ENCODE measurements around the gene SLC38A3. TPM values are rescaled to one million over a fixed set of nuclear protein-coding genes. Genes with fewer than 3 reads are reported as not detected.

Gene SLC38A3
- total and polyA plus RNA-seq, 4 experiments from 2014 or later = not detected

- Histone ChIP-seq H3K9me3 (ENCODE audit: control insufficient read depth in 1 of 2, low read length in 2 of 2) (no peaks in the 10 kb centered on the region), H3K4me1 (ENCODE audit: insufficient read depth, low read length) (no peaks in the 10 kb centered on the region), H3K27ac (ENCODE audit: low read depth, low read length) (no peak overlapping the region), H3K4me3 (ENCODE audit: low read length in 2 of 2) (no peak overlapping the region), H3K36me3 (ENCODE audit: insufficient read depth, low read length) (no peaks in the 10 kb centered on the region), H3K27me3 (ENCODE audit: insufficient read depth, low read length) (no peaks in the 10 kb centered on the region)
- H3K4me3 Mint-ChIP-seq = no peak overlapping the region
- intact Hi-C loops (cut with micrococcal nuclease) = no loop called here
- ChIA-PET POLR2A (ENCODE audit: partially characterized antibody) (no interaction called here), CTCF (ENCODE audit: partially characterized antibody) (no interaction called here)
- H3K4me1 Mint-ChIP-seq = no peaks in the 10 kb centered on the region
- no peaks in the 10 kb centered on the region for H3K9me3 Mint-ChIP-seq
- peaks cover 0 to 6% of the 10 kb centered on the region in 2 donors for H3K27me3 Mint-ChIP-seq
- no peaks in the 10 kb centered on the region for H3K36me3 Mint-ChIP-seq
- H3K27ac Mint-ChIP-seq = no peak overlapping the region
- peak in 1 of 5 donors; percentile 15 for DNase-seq
These were observed 39.0 kb upstream of the SLC38A3 start for GRCh38 chr3:50165910-50166538.

GRCh38 chr3:50166620-50167019 lies 38.5 kb upstream of the SLC38A3 start:
- Histone ChIP-seq H3K36me3 (ENCODE audit: insufficient read depth, low read length) (no peaks in the 10 kb centered on the region), H3K4me1 (ENCODE audit: insufficient read depth, low read length) (no peaks in the 10 kb centered on the region), H3K4me3 (ENCODE audit: low read length in 2 of 2) (no peak overlapping the region), H3K27me3 (ENCODE audit: insufficient read depth, low read length) (no peaks in the 10 kb centered on the region), H3K27ac (ENCODE audit: low read depth, low read length) (no peak overlapping the region), H3K9me3 (ENCODE audit: control insufficient read depth in 1 of 2, low read length in 2 of 2) (no peaks in the 10 kb centered on the region)
- Mint-ChIP-seq H3K4me3 (no peak overlapping the region), H3K27me3 (peaks cover 0 to 6% of the 10 kb centered on the region in 2 donors), H3K4me1 (no peaks in the 10 kb centered on the region), H3K9me3 (no peaks in the 10 kb centered on the region), H3K27ac (no peak overlapping the region), H3K36me3 (no peaks in the 10 kb centered on the region)
- DNase-seq = peak in 1 of 5 donors; percentile 13
- ChIA-PET CTCF (ENCODE audit: partially characterized antibody) (no interaction called here), POLR2A (ENCODE audit: partially characterized antibody) (no interaction called here)
- intact Hi-C loops (cut with micrococcal nuclease) = no loop called here

- POLR2A ChIA-PET (ENCODE audit: partially characterized antibody) = no interaction called here
- Mint-ChIP-seq H3K27ac (no peak overlapping the region), H3K36me3 (no peaks in the 10 kb centered on the region), H3K4me3 (no peak overlapping the region), H3K4me1 (no peaks in the 10 kb centered on the region), H3K27me3 (peaks cover 0 to 6% of the 10 kb centered on the region in 2 donors), H3K9me3 (no peaks in the 10 kb centered on the region)
- no peak overlapping the region for H3K27ac ChIP-seq (ENCODE audit: low read depth, low read length)
- no peaks in the 10 kb centered on the region for H3K36me3 ChIP-seq (ENCODE audit: insufficient read depth, low read length)
- H3K27me3 ChIP-seq (ENCODE audit: insufficient read depth, low read length) = no peaks in the 10 kb centered on the region
- no peak overlapping the region for H3K4me3 ChIP-seq (ENCODE audit: low read length in 2 of 2)
- intact Hi-C loops (cut with micrococcal nuclease) = no loop called here
- no peaks in the 10 kb centered on the region for H3K9me3 ChIP-seq (ENCODE audit: control insufficient read depth in 1 of 2, low read length in 2 of 2)
- DNase-seq = peak in 1 of 5 donors; percentile 22
- H3K4me1 ChIP-seq (ENCODE audit: insufficient read depth, low read length) = no peaks in the 10 kb centered on the region
- CTCF ChIA-PET (ENCODE audit: partially characterized antibody) = no interaction called here
These were observed 37.8 kb upstream of the SLC38A3 start for GRCh38 chr3:50167069-50167840.

- POLR2A ChIA-PET (ENCODE audit: partially characterized antibody) = no interaction called here
- H3K27me3 ChIP-seq (ENCODE audit: insufficient read depth, low read length) = no peaks in the 10 kb centered on the region
- H3K9me3 Mint-ChIP-seq = no peaks in the 10 kb centered on the region
- H3K27ac Mint-ChIP-seq = peak overlapping the region in 1 of 7 donors; percentile 60
- H3K4me1 Mint-ChIP-seq = no peaks in the 10 kb centered on the region
- H3K4me1 ChIP-seq (ENCODE audit: insufficient read depth, low read length) = no peaks in the 10 kb centered on the region
- no peaks in the 10 kb centered on the region for H3K36me3 ChIP-seq (ENCODE audit: insufficient read depth, low read length)
- no peak overlapping the region for H3K4me3 Mint-ChIP-seq
- DNase-seq = no peak
- H3K27ac ChIP-seq (ENCODE audit: low read depth, low read length) = no peak overlapping the region
- H3K9me3 ChIP-seq (ENCODE audit: control insufficient read depth in 1 of 2, low read length in 2 of 2) = no peaks in the 10 kb centered on the region
- H3K36me3 Mint-ChIP-seq = no peaks in the 10 kb centered on the region
- H3K27me3 Mint-ChIP-seq = peaks cover 0 to 6% of the 10 kb centered on the region in 2 donors
- no peak overlapping the region for H3K4me3 ChIP-seq (ENCODE audit: low read length in 2 of 2)
- CTCF ChIA-PET (ENCODE audit: partially characterized antibody) = no interaction called here
- intact Hi-C loops (cut with micrococcal nuclease) = no loop called here
These were observed 37.2 kb upstream of the SLC38A3 start for GRCh38 chr3:50167841-50168209.

GRCh38 chr3:50168388-50168787 lies 36.7 kb upstream of the SLC38A3 start:
- no peak overlapping the region for H3K4me3 Mint-ChIP-seq
- ChIA-PET POLR2A (ENCODE audit: partially characterized antibody) (no interaction called here), CTCF (ENCODE audit: partially characterized antibody) (no interaction called here)
- Histone ChIP-seq H3K27me3 (ENCODE audit: insufficient read depth, low read length) (no peaks in the 10 kb centered on the region), H3K4me3 (ENCODE audit: low read length in 2 of 2) (no peak overlapping the region), H3K9me3 (ENCODE audit: control insufficient read depth in 1 of 2, low read length in 2 of 2) (no peaks in the 10 kb centered on the region), H3K4me1 (ENCODE audit: insufficient read depth, low read length) (no peaks in the 10 kb centered on the region), H3K27ac (ENCODE audit: low read depth, low read length) (no peak overlapping the region), H3K36me3 (ENCODE audit: insufficient read depth, low read length) (no peaks in the 10 kb centered on the region)
- no peaks in the 10 kb centered on the region for H3K4me1 Mint-ChIP-seq
- no peaks in the 10 kb centered on the region for H3K36me3 Mint-ChIP-seq
- peak in 1 of 5 donors; percentile 7 for DNase-seq
- H3K27me3 Mint-ChIP-seq = peaks cover 0 to 6% of the 10 kb centered on the region in 2 donors
- intact Hi-C loops (cut with micrococcal nuclease) = no loop called here
- peak overlapping the region in 1 of 7 donors; percentile 29 for H3K27ac Mint-ChIP-seq
- no peaks in the 10 kb centered on the region for H3K9me3 Mint-ChIP-seq

GRCh38 chr3:50168791-50169190 lies 36.3 kb upstream of the SLC38A3 start:
- DNase-seq = no peak
- Mint-ChIP-seq H3K9me3 (no peaks in the 10 kb centered on the region), H3K27ac (no peak overlapping the region), H3K4me3 (no peak overlapping the region), H3K4me1 (peaks cover 0 to 3% (median 1%) of the 10 kb centered on the region in 4 donors), H3K27me3 (peaks cover 0 to 6% of the 10 kb centered on the region in 2 donors), H3K36me3 (no peaks in the 10 kb centered on the region)
- Histone ChIP-seq H3K4me3 (ENCODE audit: low read length in 2 of 2) (no peak overlapping the region), H3K9me3 (ENCODE audit: control insufficient read depth in 1 of 2, low read length in 2 of 2) (no peaks in the 10 kb centered on the region), H3K27ac (ENCODE audit: low read depth, low read length) (no peak overlapping the region), H3K27me3 (ENCODE audit: insufficient read depth, low read length) (no peaks in the 10 kb centered on the region), H3K4me1 (ENCODE audit: insufficient read depth, low read length) (no peaks in the 10 kb centered on the region), H3K36me3 (ENCODE audit: insufficient read depth, low read length) (no peaks in the 10 kb centered on the region)
- ChIA-PET CTCF (ENCODE audit: partially characterized antibody) (no interaction called here), POLR2A (ENCODE audit: partially characterized antibody) (no interaction called here)
- intact Hi-C loops (cut with micrococcal nuclease) = no loop called here

GRCh38 chr3:50169232-50169832 lies 35.7 kb upstream of the SLC38A3 start:
- intact Hi-C loops (cut with micrococcal nuclease) = no loop called here
- H3K4me3 ChIP-seq (ENCODE audit: low read length in 2 of 2) = no peak overlapping the region
- Mint-ChIP-seq H3K4me3 (no peak overlapping the region), H3K4me1 (peaks cover 0 to 4% (median 3%) of the 10 kb centered on the region in 4 donors), H3K27me3 (peaks cover 0 to 6% of the 10 kb centered on the region in 2 donors), H3K36me3 (no peaks in the 10 kb centered on the region), H3K27ac (no peak overlapping the region), H3K9me3 (no peaks in the 10 kb centered on the region)
- DNase-seq = peak in 1 of 5 donors; percentile 17
- H3K27me3 ChIP-seq (ENCODE audit: insufficient read depth, low read length) = no peaks in the 10 kb centered on the region
- no peak overlapping the region for H3K27ac ChIP-seq (ENCODE audit: low read depth, low read length)
- CTCF ChIA-PET (ENCODE audit: partially characterized antibody) = no interaction called here
- H3K9me3 ChIP-seq (ENCODE audit: control insufficient read depth in 1 of 2, low read length in 2 of 2) = no peaks in the 10 kb centered on the region
- H3K4me1 ChIP-seq (ENCODE audit: insufficient read depth, low read length) = no peaks in the 10 kb centered on the region
- H3K36me3 ChIP-seq (ENCODE audit: insufficient read depth, low read length) = no peaks in the 10 kb centered on the region
- POLR2A ChIA-PET (ENCODE audit: partially characterized antibody) = no interaction called here
